Measurements from ENCODE around the gene TAF3. TPM values are rescaled to one million over a fixed set of nuclear protein-coding genes. Genes with fewer than 3 reads are reported as not detected.

Gene TAF3
- total RNA-seq, 1 donor from 2014 or later = 4.8 TPM

- TF ChIP-seq CTCF (IDR thresholded peaks at IDR 0.05; ENCODE audit: insufficient read depth, low read length, poor library complexity, severe bottlenecking) = no peak
- Histone ChIP-seq H3K36me3 (ENCODE audit: control insufficient read depth, insufficient read depth, low read length) (no peaks in the 10 kb centered on the region), H3K4me3 (ENCODE audit: low read depth, low read length) (no peak overlapping the region), H3K27me3 (ENCODE audit: control insufficient read depth, insufficient read depth, low read length) (peaks cover 51% of the 10 kb centered on the region)
- no peak for DNase-seq (ENCODE audit: low read depth)
Measured at GRCh38 chr10:8032558-8032957, 214.3 kb downstream of the TAF3 start.

DNA sequence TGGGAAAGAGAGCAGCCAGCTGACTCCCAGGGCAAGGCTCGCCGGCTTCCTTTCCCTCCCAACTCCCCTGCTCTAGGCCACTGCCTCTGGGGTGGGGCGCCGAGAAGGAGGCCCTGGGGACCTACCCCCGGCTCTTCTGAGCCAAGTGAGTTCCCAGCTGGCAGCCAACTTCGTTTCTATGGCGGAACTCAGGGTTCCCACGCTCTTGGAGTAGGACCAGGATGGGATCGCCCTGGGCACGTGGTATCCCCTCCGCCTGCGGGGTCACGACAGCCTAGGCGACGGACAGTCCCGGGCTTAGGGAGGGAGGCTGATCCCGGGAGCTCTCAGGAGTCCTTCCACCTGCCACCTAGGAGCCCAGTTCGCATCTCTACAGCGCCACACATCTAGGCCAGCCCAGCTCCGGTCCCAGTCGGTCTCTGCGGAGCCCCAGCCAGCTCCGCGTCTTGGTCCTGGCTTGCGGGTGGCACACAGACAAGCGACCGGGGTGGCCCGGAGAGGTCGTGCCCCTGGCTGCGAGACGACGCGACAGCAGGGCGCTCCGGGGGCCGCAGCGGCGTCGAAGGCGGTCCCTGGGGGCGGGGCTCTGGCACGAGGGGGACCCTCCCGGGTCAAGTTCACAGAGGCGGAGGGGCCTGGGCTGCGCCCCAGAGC lies 215.6 kb downstream of the TAF3 start:
- DNase-seq (ENCODE audit: low read depth) = no peak
- H3K36me3 ChIP-seq (ENCODE audit: control insufficient read depth, insufficient read depth, low read length) = no peaks in the 10 kb centered on the region
- no peak overlapping the region for H3K4me3 ChIP-seq (ENCODE audit: low read depth, low read length)
- no peak for TF ChIP-seq CTCF (IDR thresholded peaks at IDR 0.05; ENCODE audit: insufficient read depth, low read length, poor library complexity, severe bottlenecking)
- H3K27me3 ChIP-seq (ENCODE audit: control insufficient read depth, insufficient read depth, low read length) = peaks cover 64% of the 10 kb centered on the region

GRCh38 chr10:8034466-8035005 lies 216.2 kb downstream of the TAF3 start:
- H3K27me3 ChIP-seq (ENCODE audit: control insufficient read depth, insufficient read depth, low read length) = peaks cover 70% of the 10 kb centered on the region
- TF ChIP-seq CTCF (IDR thresholded peaks at IDR 0.05; ENCODE audit: insufficient read depth, low read length, poor library complexity, severe bottlenecking) = no peak
- DNase-seq (ENCODE audit: low read depth) = no peak
- no peak overlapping the region for H3K4me3 ChIP-seq (ENCODE audit: low read depth, low read length)
- H3K36me3 ChIP-seq (ENCODE audit: control insufficient read depth, insufficient read depth, low read length) = no peaks in the 10 kb centered on the region

DNA sequence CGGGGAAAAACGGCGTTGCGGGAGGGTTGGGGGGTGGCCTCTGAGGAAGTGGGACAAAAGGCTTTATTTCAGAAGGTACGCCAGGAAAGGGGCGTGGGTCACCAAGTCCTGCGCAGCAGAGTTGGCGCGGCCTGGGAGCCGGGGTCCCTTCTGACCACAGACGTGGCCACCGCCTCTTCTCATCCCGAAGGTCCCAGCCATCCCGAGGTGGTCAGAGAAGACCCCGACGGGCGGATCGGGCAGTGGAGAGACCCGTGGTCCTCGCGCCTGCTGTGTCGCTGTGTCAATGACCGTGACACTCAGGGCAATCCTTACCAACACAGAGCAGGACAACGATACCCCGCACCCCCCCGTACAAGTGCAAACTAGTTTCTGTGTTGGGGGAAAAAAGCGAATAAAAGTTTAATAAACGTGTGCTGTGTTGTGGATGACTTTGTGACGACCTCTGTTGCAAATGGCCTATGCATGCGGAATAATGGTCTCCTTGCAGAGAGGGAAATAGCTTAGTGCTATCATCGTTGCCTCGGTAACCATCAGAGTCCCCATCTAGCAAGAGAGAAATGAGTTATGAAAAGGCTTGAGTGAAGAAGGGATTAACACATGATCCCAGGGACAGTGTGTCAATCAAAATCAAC lies 216.8 kb downstream of the TAF3 start:
- H3K4me3 ChIP-seq (ENCODE audit: low read depth, low read length) = no peak overlapping the region
- H3K27me3 ChIP-seq (ENCODE audit: control insufficient read depth, insufficient read depth, low read length) = peaks cover 76% of the 10 kb centered on the region
- no peaks in the 10 kb centered on the region for H3K36me3 ChIP-seq (ENCODE audit: control insufficient read depth, insufficient read depth, low read length)
- DNase-seq (ENCODE audit: low read depth) = no peak
- TF ChIP-seq CTCF (IDR thresholded peaks at IDR 0.05; ENCODE audit: insufficient read depth, low read length, poor library complexity, severe bottlenecking) = no peak

DNA sequence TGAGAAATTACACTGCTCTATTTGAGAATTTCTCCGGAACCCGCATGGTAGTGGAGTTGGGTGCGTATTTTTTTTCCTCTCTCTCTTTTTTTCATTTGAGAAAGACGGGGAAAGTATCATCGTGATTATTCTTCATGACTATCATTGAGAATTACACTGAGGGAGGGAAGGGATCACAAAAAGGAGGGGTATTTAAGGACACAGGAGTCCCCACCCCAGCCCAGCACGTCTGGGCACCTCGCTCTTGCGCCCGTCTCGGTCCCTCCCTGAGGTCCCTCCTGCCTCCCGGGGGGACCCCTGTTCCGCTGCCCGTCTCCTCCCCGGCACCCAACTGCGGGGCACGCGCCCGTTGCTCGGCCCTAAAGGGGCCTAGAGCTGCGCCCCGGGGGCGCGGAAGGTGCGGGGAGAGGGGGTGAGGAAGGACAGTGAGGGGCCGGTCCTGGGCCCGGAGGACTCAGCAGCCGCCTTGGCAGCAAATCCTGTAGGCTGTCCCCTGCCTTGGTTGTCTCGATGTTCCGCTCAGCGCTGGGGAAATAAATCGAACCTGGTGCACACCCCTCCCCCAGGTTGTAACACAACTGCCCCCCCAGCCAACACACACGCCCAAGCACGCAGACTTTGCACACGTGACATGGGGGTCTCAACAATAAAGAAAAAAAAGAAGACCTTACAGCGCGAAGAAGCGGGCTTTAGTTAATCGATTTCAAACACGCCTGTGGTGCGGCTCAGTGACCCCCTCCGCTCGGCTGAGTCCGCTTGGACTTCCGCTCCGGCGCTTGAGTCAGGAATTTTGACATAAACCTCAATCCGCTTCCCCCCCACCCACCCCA lies 217.6 kb downstream of the TAF3 start:
- no peak for DNase-seq (ENCODE audit: low read depth)
- no peak for TF ChIP-seq CTCF (IDR thresholded peaks at IDR 0.05; ENCODE audit: insufficient read depth, low read length, poor library complexity, severe bottlenecking)
- Histone ChIP-seq H3K36me3 (ENCODE audit: control insufficient read depth, insufficient read depth, low read length) (no peaks in the 10 kb centered on the region), H3K27me3 (ENCODE audit: control insufficient read depth, insufficient read depth, low read length) (peaks cover 77% of the 10 kb centered on the region), H3K4me3 (ENCODE audit: low read depth, low read length) (no peak overlapping the region)
